Stimulated activated CD4-positive, alpha-beta T cell treated with anti-CD3 and anti-CD28 coated beads, Interleukin-15, amount 100 ng/mL, for 48 hours (primary cell): ENCODE measurements around the gene GPATCH2.
"Not testable (repeated sequence)": the region's sequence is repeated elsewhere in the genome, so short reads cannot be mapped to it uniquely, and the experiment has no call there.

ENCODE experiments used
- DNase-seq, 2 donors: peaks; one replicate each; pipeline ENCODE4 v3.0.0-alpha.2; 2020; ENCODE audit warnings: low read depth in 2 of 2

The GPATCH2 gene

DNA sequence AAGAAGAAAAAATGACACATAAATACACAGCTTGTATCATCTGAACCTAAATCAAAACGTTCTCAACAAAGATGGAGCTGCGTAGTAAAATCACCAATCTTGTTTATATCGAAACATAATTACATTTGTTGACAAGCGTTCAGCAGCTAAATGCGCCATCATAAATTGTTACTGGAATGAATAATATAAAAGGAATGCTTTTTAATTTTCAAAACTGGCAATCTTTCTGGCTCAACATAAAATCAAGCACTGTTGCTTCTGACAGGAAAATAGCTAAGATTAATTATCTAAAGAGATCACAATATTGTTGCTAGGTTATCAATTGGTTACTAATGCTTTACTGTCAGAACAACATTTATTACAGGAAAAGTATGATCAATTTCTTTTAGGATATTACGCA is 181.5 kb downstream of the GPATCH2 start:
- DNase-seq: no peak

DNA sequence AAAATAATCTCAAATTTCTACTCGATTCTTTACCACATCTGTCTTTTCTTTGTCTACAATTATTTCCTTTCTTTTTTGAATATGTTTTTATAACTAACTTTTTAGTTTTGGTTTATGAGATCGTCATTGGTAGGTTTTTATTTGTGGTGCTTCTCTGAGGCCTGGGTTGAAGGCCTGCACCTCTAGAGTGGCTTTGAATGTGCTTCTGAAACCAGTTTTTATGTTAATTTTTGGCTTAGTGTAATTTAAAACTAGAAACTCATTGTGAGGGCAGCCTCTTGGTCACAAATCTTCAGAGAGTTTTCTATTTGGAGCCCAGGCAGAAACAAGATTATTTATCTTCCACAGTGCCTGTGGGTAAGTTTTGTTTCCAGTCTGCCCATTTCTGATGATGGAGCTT is 187.0 kb downstream of the GPATCH2 start:
- no peak for DNase-seq

DNA sequence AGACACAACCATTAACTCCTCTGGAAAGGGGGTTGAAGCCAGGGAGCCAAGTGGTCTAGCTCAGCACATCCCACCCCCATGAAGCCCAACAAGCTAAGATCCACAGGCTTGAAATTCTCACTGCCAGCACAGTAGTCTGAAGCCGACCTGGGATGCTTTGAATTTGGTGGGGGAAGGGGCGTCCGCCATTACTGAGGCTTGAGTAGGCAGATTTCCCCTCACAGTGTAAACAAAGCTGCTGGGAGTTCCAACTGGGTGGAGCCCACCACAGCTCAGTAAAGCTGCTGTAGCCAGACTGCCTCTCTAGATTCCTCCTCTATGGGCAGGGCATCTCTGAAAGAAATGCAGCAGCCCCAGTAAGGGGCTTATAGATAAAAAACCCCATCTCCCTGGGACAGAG is 193.5 kb downstream of the GPATCH2 start:
- DNase-seq: no peak

DNA sequence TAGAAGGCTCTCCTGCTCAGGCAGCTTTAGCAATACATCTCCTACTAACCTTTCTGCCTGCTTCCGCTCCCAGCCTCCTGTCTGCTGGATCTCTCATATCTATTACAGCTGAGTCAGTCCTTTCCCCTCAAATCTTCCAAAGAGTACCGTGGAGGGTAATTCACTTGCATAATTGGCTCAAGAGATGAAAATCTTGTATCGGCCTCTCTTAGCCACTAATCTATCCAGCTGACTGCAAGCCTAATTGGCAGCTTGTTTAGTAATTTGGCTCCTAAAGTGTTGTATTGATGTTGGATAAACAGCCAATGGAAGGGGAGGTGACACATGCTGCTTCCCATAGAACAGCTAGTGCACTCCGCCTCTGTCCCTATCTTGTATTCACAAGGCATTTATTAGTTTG is 195.7 kb downstream of the GPATCH2 start:
- no peak for DNase-seq

DNA sequence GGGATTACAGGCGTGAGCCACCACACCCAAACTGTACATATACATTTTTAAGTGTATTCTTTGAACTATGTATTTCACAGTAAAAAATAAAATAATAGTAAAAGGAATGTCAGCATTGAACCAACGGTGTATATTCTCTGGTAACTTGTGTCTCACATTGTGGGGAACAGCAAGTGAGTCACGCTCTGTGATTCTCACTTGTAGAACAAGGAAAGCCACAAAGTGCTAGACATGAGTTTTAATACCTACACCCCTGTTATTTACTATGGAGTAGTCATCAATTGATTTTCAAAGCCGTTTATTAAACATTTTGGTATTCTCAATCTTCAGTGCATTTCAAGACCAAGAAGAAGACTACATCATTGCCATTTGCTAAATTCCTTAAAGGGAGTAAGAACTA is 197.2 kb downstream of the GPATCH2 start:
- DNase-seq: no peak

DNA sequence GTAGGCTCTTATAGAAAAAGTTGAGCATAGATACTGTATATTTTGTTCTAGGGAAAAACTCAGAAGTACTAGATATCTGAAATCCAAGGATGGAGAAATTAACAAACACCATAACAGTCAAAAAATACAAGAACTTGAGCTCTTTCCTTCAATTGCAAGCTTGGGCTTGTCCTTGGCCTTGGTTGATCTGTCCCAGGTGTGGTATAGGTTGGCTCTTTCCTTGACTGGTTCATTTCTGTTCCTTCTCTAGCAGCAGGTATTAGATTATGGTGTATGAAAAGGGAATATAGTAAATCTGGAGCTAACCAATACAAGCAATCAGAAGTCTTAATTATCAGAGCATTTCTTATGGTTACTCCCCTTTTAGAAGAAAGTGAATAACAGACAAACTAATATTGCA is 198.6 kb downstream of the GPATCH2 start:
- DNase-seq: no peak

DNA sequence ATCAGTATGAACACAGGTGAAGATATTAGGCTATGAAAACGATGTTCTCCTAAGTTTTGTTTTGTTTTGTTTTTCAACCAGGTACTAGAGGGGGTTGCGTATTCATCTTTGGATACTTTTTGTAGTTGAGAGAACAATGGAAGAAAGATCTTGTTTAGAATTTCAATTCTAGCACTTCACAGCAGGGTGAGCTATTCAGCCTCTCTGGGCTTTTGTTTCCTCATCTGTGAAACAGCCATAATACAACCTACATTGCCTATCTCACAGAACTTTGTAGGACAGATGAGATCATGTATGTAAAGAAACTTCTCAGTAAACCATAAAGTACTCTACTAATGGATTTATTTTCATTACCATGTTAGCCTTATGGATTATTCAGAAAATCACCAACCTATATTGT is 199.5 kb downstream of the GPATCH2 start:
- DNase-seq: no peak

DNA sequence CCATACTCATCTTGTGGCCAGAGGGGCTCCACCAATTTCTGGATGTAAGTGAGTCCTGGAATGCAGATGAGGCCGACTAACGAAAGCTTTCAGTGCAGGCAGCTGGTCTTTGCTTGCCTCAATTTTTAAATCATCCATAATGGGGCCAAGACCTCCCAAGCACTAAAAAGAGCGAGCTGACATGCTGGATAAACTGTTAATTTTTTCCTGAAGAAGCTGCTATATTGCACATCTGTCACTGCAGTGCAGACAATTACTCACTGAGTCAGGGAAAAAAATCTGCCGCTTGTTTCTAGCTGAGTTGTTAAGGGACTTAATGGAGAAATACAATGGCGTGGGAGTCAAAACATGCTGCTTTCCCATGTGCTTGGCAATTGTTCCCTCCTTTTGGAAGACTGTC is 205.5 kb downstream of the GPATCH2 start:
- DNase-seq: no peak

DNA sequence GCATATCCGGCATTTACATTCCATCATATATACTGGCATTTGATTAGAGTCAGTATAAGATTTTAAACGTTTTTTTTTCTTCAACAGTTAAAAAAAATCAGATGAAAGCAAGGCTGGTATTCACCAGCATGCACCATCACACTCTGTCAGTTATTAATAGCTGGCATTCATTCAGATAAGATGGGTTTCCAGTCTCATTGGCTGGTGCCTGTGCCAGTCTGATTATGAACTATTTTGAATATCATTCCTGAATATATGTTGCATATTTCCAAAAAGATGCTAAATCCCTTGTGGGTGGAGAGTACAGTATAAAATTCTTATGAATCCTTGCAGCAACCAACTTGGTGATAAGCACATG is 211.7 kb downstream of the GPATCH2 start:
- no peak for DNase-seq

DNA sequence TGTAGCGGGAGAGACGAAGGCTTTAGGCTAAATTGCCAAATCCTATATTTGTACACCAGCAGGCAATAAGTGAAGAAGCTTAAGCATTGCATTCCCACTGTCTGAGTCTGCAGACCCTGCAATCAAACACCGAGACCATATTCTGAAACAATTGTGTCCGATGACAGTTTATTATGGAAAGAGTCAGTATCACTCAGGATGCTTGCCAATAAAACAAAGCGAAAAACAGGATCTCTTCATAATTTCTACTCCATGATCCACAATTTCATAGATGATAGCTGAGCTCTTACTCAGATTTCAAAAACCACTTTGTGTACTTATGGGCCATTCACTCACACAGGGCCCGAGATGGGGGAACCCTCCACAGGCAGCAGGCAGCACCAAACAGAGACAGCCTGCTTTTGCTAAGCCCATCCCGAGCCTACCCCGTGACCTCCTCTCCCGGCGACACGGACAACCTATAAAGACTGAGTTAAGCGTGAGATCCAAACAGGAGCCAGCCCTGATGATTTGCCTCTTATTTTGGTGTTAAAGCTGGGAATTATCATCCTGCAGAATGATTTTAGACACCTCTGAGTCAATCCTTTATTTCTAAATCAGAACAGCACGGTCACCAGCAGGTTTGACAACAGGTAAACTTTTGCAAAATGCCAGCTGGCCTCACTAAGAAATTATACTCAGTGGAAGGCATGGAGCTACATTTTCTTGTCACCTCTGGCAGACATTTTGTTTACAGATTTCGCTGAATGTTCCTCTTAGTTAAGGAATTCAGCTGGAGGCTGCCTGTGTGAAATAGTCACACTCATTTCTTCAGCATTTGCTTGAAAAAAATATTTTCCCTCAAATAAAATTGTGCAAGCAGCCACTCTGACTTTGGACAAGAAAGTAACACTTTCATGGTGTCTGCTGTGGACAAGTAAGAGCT is 212.4 kb downstream of the GPATCH2 start:
- no peak for DNase-seq

DNA sequence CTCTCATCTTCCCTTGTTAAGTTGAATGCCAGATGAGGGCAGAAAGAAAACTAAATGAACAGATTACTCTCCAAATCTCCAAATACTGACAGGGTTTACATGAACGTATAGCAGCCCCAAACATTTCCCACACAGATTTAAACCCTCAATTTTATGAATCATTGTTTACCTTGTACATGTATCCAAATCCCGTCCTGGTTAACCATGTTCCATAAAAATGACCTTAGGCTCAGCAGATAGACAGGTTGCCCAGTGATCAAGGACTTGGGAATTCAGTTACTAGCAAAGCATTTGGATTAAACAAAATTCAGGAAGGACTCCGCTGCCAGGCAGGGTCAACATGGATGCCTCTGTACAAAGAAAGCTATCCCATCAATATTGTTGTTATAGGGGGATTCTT is 213.5 kb downstream of the GPATCH2 start:
- no peak for DNase-seq

DNA sequence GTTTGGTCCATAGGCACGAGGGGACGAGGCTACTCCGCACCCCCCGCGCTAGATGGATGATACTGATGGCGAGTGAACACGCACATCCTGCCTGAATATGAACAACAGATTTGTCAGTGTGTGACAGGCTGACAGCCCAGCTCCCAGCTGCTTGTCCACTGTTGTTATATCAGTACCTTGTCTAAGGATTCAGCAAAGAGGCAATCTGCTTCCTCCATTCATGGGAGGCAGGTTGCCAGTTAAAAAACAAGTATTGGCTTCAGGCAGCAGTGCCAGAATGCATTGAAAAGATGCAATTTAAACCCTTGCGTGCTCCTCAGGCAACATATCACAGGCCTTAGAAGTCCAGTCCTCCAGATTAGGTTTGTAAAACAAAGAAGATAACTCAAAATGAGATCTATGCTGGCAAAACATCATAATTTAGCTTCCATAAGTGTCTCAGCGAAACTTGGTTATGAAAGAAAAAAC is 223.3 kb downstream of the GPATCH2 start:
- no peak for DNase-seq

DNA sequence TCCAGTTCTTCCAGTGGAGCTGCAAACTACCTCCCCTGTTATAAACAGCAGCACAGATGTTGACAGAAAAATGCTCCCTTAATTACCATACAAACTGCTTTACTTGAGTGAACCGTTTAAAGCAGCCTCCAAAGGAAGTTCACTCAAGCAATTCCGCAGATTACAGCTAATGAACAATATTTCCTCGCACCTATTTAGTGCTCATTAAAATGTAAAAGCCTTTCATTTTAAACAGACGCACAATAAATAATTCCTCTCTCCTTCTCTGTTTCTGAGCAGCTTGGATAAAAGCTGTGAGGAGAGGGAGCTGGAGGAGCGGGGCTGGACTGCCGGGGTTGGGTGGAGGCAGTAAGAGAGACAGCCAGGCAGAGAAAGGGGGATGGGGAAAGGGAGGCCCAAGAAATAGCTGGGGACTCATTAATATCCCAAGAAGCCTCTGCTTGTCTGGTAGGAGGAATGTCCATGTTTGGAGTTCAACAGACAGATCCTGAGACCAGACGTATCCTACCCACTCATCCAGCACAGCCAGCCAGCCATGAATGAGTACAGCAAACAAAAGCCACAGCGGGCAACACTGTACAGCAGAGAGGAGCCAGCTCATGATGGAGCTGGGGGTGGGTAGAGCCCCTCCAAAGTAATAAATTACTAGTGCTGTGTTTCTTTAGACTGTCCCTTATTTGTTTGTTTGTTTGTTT is 227.7 kb downstream of the GPATCH2 start:
- DNase-seq: no peak

DNA sequence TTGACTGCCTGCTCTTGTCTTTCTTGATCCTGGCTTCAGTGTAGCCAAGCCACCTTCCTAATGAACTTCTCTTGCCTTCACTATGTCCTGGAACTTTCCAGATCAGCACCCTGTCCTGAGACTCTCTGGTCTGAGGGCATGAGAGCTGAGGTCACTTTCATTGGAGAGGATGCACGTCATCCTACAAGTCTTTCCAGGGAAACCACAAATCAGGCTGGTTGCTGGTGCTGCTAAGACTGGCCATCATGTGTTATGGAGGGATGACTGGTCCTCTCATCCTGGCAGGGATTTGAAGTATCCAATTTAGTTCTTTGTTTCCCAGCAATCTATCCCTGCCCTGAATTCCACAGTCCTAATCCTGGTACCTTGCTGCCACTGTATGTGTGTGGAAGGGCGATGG is 228.6 kb downstream of the GPATCH2 start:
- no peak for DNase-seq

DNA sequence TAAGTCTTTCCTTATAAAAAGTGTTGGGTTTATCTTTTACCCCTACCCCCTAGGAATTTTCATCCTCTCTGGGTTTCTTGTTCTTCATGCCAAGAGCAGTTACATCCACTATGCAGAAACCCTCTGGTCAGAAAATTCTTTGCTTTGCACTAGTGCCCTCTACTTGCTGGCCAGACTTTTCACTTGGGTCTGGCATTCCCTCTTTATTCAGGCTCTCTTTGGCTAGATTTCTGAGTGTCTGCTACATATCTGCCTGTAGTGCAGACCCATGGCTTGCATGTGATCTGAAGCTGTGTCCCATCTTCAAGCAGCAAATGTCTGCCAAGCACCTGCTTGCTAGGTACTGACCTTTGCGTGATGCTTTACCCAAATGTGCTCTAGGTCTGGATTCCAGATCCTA is 237.0 kb downstream of the GPATCH2 start:
- DNase-seq: no peak

DNA sequence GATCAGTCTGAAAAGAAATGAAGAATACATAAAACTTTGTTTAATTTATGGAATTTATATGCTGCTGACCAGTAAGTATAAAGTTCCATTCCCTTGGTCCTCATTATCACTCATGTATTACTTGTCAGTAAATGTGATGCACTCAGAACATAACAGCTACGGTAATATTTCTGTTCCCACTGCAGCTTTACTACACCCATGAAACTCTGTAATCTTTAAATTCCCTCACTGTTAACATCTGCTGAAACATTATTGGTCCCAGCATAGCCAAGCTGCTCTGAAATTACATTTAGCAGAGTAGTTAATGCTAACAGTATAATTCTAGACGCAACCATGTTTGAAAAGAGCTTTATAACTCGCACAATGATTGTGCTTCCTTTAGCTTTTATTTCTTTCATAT is 238.4 kb downstream of the GPATCH2 start:
- no peak for DNase-seq

DNA sequence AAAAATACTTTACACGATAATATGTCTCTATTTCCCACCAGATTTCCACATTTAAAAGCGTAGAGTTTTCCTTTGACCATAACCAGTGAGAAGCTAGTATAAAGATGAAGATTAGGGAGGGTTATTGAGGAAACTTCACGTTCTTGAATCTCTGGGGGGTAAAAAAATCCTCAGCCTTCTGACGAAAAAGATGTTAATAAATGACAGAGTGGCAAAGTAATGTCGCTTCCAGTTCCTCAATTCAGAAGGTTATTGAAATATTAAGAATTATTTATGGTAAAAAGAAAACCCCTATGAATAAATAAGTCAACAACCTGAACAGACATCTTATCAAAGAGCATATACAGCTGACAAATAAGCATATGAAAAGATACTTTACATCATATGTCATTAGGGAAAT is 241.0 kb downstream of the GPATCH2 start:
- DNase-seq: no peak

DNA sequence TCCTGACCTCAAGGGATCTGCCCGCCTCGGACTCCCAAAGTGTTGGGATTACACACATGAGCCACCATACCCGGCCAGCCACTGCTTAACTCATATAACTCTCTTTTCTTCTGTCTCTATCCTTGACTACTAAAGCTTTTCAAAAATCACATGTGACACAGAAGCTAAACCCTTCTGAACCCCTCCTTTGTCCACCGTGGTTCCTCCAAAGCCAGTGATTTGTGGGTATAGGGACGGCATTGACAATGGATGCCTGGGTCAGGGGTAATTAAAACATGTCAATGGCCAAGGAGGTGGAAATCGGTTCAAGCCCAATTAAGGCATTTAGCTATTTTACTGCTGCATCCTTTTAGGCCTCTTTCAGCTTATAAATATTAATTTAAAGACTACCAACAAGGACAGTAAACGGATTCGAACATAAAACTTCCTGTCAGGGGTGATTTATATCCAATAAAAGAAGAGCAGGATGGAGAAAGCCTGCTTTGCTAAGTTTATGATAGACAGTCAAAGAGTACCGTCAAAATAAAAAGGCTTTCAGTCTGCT is 242.3 kb downstream of the GPATCH2 start:
- DNase-seq: no peak

DNA sequence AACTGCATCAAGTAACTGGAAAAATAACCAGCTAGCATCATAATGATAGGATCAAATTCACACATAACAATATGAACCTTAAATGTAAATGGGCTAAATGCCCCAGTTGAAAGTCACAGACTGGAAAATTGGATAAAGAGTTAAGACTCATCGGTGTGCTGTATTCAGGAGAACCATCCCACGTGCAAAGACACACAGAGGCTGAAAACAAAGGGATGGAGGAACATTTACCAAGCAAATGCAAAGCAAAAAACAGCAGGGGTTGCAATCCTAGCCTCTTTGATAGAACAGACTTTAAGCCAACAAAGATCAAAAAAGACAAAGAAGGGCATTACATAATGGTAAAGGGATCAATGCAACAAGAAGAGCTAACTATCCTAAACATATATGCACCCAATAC is 249.1 kb downstream of the GPATCH2 start:
- DNase-seq: not testable (repeated sequence)

DNA sequence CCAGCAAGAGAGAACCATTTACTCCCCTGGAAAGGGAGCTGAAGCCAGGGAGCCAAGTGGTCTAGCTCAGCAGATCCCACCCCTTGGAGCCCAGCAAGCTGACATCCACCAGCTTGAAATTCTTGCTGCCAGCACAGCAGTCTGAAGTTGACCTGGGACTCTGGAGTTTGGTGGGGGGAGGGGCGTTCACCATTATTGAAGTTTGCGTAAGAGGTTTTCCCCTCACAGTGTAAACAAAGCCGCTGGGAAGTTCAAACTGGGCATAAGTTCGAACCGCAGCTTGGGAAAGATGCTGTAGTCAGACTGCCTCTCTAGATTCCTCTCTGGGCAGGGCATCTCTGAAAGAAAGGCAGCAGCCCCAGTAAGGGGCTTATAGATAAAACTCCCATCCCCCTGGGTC is 251.1 kb downstream of the GPATCH2 start:
- not testable (repeated sequence) for DNase-seq

DNA sequence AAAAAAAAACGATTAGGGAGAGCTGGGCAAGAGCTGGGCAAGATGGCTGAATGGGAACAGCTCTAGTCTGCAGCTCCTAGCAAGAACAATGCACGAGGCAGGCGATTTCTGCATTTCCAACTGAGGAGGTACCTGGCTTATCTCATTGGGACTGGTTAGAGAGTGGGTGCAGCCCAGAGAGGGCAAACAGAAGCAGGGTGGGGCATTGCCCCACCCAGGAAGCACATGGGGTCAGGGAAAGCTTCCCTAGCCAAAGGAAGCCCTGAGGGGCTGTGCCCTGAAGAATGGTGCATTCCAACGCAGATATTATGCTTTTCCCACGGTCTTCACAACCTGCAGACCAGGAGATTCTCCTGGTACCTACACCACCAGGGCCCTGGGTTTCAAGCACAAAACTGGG is 251.6 kb downstream of the GPATCH2 start:
- no peak for DNase-seq
